ENCODE data around the gene SLC37A3.

The SLC37A3 gene

GRCh38 chr7:140304191-140304799 is 94.0 kb downstream of the SLC37A3 start:
- Mint-ChIP-seq H3K27me3 (no peaks in the 10 kb centered on the region), H3K4me1 (ENCODE audit: low read depth) (peaks cover 80% of the 10 kb centered on the region), H3K27ac (peak overlapping the region; percentile 84), H3K9me3 (no peaks in the 10 kb centered on the region), H3K36me3 (ENCODE audit: low read depth) (peaks cover 46% of the 10 kb centered on the region), H3K4me3 (peak overlapping the region; percentile 27)
- intact Hi-C loops (cut with micrococcal nuclease), result loop anchor here (1.0 to 5.0 kb wide), 2 partner anchors 73 to 127 kb away; partner anchors contain the start of gene KDM7A

GRCh38 chr7:140300243-140301136 is 97.8 kb downstream of the SLC37A3 start:
- Mint-ChIP-seq H3K4me1 (ENCODE audit: low read depth) (peaks cover 52% of the 10 kb centered on the region), H3K4me3 (no peak overlapping the region), H3K27ac (peak overlapping the region; percentile 32), H3K9me3 (no peaks in the 10 kb centered on the region), H3K27me3 (no peaks in the 10 kb centered on the region), H3K36me3 (ENCODE audit: low read depth) (peaks cover 41% of the 10 kb centered on the region)
- intact Hi-C loops (cut with micrococcal nuclease), result loop anchor here (5.0 kb wide), 1 partner anchor 123 kb away; the partner anchor contains the start of gene KDM7A

- intact Hi-C loops (cut with micrococcal nuclease), result no loop called here
- peaks cover 44% of the 10 kb centered on the region for H3K4me1 Mint-ChIP-seq (ENCODE audit: low read depth)
- H3K9me3 Mint-ChIP-seq, result no peaks in the 10 kb centered on the region
- H3K27ac Mint-ChIP-seq, result no peak overlapping the region
- H3K36me3 Mint-ChIP-seq (ENCODE audit: low read depth), result peaks cover 58% of the 10 kb centered on the region
- no peaks in the 10 kb centered on the region for H3K27me3 Mint-ChIP-seq
- no peak overlapping the region for H3K4me3 Mint-ChIP-seq
These were observed 100.1 kb downstream of the SLC37A3 start for GRCh38 chr7:140298213-140298612.

- H3K36me3 Mint-ChIP-seq (ENCODE audit: low read depth), result peaks cover 58% of the 10 kb centered on the region
- intact Hi-C loops (cut with micrococcal nuclease), result no loop called here
- H3K27ac Mint-ChIP-seq, result no peak overlapping the region
- no peaks in the 10 kb centered on the region for H3K9me3 Mint-ChIP-seq
- no peaks in the 10 kb centered on the region for H3K27me3 Mint-ChIP-seq
- H3K4me1 Mint-ChIP-seq (ENCODE audit: low read depth), result peaks cover 41% of the 10 kb centered on the region
- no peak overlapping the region for H3K4me3 Mint-ChIP-seq
These were observed 101.1 kb downstream of the SLC37A3 start for GRCh38 chr7:140297192-140297591.

GRCh38 chr7:140295224-140295738 is 103.0 kb downstream of the SLC37A3 start:
- intact Hi-C loops (cut with micrococcal nuclease), result no loop called here
- Mint-ChIP-seq H3K27me3 (no peaks in the 10 kb centered on the region), H3K4me3 (no peak overlapping the region), H3K27ac (no peak overlapping the region), H3K36me3 (ENCODE audit: low read depth) (peaks cover 58% of the 10 kb centered on the region), H3K4me1 (ENCODE audit: low read depth) (peaks cover 42% of the 10 kb centered on the region), H3K9me3 (no peaks in the 10 kb centered on the region)

GRCh38 chr7:140294454-140294853 is 103.9 kb downstream of the SLC37A3 start:
- Mint-ChIP-seq H3K9me3 (no peaks in the 10 kb centered on the region), H3K4me3 (no peak overlapping the region), H3K27me3 (no peaks in the 10 kb centered on the region), H3K27ac (no peak overlapping the region), H3K4me1 (ENCODE audit: low read depth) (peaks cover 39% of the 10 kb centered on the region), H3K36me3 (ENCODE audit: low read depth) (peaks cover 60% of the 10 kb centered on the region)
- intact Hi-C loops (cut with micrococcal nuclease), result loop anchor here (5.0 kb wide), 1 partner anchor 42 kb away; no protein-coding TSS in a partner anchor

GRCh38 chr7:140292438-140292837 is 105.9 kb downstream of the SLC37A3 start:
- Mint-ChIP-seq H3K27me3 (no peaks in the 10 kb centered on the region), H3K27ac (no peak overlapping the region), H3K4me1 (ENCODE audit: low read depth) (peaks cover 43% of the 10 kb centered on the region), H3K4me3 (no peak overlapping the region), H3K9me3 (no peaks in the 10 kb centered on the region), H3K36me3 (ENCODE audit: low read depth) (peaks cover 59% of the 10 kb centered on the region)
- intact Hi-C loops (cut with micrococcal nuclease), result loop anchor here (5.0 kb wide), 1 partner anchor 40 kb away; no protein-coding TSS in a partner anchor

- intact Hi-C loops (cut with micrococcal nuclease), result loop anchor here (5.0 kb wide), 1 partner anchor 38 kb away; no protein-coding TSS in a partner anchor
- Mint-ChIP-seq H3K27me3 (no peaks in the 10 kb centered on the region), H3K27ac (no peak overlapping the region), H3K4me3 (no peak overlapping the region), H3K9me3 (no peaks in the 10 kb centered on the region), H3K36me3 (ENCODE audit: low read depth) (peaks cover 40% of the 10 kb centered on the region), H3K4me1 (ENCODE audit: low read depth) (peaks cover 57% of the 10 kb centered on the region)
These were observed 108.5 kb downstream of the SLC37A3 start for GRCh38 chr7:140289804-140290203.

GRCh38 chr7:140287988-140288387 is 110.3 kb downstream of the SLC37A3 start:
- H3K27me3 Mint-ChIP-seq, result peaks cover 9% of the 10 kb centered on the region
- H3K4me3 Mint-ChIP-seq, result no peak overlapping the region
- H3K4me1 Mint-ChIP-seq (ENCODE audit: low read depth), result peaks cover 67% of the 10 kb centered on the region
- peaks cover 13% of the 10 kb centered on the region for H3K9me3 Mint-ChIP-seq
- H3K36me3 Mint-ChIP-seq (ENCODE audit: low read depth), result peaks cover 39% of the 10 kb centered on the region
- intact Hi-C loops (cut with micrococcal nuclease), result no loop called here
- no peak overlapping the region for H3K27ac Mint-ChIP-seq

- Mint-ChIP-seq H3K9me3 (peaks cover 13% of the 10 kb centered on the region), H3K27me3 (peaks cover 16% of the 10 kb centered on the region), H3K27ac (peak overlapping the region; percentile 81), H3K4me1 (ENCODE audit: low read depth) (peaks cover 63% of the 10 kb centered on the region), H3K36me3 (ENCODE audit: low read depth) (peaks cover 22% of the 10 kb centered on the region), H3K4me3 (peak overlapping the region; percentile 10)
- intact Hi-C loops (cut with micrococcal nuclease), result no loop called here
These were observed 112.4 kb downstream of the SLC37A3 start for GRCh38 chr7:140285938-140286337.

GRCh38 chr7:140284062-140284461 is 114.3 kb downstream of the SLC37A3 start:
- Mint-ChIP-seq H3K27ac (peak overlapping the region; percentile 81), H3K4me3 (no peak overlapping the region), H3K9me3 (peaks cover 13% of the 10 kb centered on the region), H3K36me3 (ENCODE audit: low read depth) (peaks cover 12% of the 10 kb centered on the region), H3K4me1 (ENCODE audit: low read depth) (peaks cover 62% of the 10 kb centered on the region), H3K27me3 (peaks cover 24% of the 10 kb centered on the region)
- intact Hi-C loops (cut with micrococcal nuclease), result no loop called here
